ENCODE measurements around the gene DENND2D.

DNA sequence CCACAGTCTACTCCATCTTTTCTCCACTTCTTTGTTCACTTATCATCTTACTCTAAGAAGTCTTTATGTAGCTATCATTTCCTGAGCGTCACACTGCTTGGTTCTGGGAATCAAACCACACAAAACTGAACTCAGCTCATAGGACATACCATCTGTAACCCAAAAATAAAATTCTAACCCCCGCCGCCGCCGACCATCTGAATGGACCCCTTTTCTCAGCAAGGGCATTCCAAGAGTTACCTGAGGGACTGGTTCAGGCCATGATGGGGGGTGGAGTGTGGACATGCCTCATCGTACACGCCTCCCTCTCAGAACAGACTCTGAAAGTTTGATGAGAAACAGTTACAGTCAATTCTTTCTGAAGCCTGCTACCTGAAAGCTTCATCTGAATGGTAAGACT is 14.4 kb upstream of the DENND2D start:
- TF ChIP-seq CTCF (IDR thresholded peaks at IDR 0.05) (no peak), POLR2AphosphoS5 (IDR thresholded peaks at IDR 0.05) (no peak), POLR2A (IDR thresholded peaks at IDR 0.05) (no peak)
